NCI-H187 (cell line): ENCODE results near the gene RFX3.

ENCODE experiments used
- DNase-seq, 2 experiments: peaks; one replicate each; lab custom pipeline; 2025; lab: John Stamatoyannopoulos, UW

The RFX3 gene

GRCh38 chr9:3513265-3513818 is 12.5 kb downstream of the RFX3 start:
- DNase-seq: no peak

GRCh38 chr9:3511551-3511950 is 14.2 kb downstream of the RFX3 start:
- no peak for DNase-seq

- no peak for DNase-seq
Observed at GRCh38 chr9:3510796-3511195, 15.0 kb downstream of the RFX3 start.

GRCh38 chr9:3509926-3510325 is 15.9 kb downstream of the RFX3 start:
- DNase-seq: no peak

GRCh38 chr9:3508521-3509291 is 17.1 kb downstream of the RFX3 start:
- peak; percentile 7 to 29 for DNase-seq

GRCh38 chr9:3508078-3508431 is 17.7 kb downstream of the RFX3 start:
- no peak for DNase-seq

- no peak for DNase-seq
Observed at GRCh38 chr9:3507395-3508077, 18.3 kb downstream of the RFX3 start.

GRCh38 chr9:3506164-3506563 is 19.6 kb downstream of the RFX3 start:
- no peak for DNase-seq

GRCh38 chr9:3502560-3503398 is 23.0 kb downstream of the RFX3 start:
- no peak for DNase-seq

GRCh38 chr9:3500044-3500443 is 25.8 kb downstream of the RFX3 start:
- DNase-seq: no peak

GRCh38 chr9:3498691-3499090 is 27.1 kb downstream of the RFX3 start:
- no peak for DNase-seq

- DNase-seq: no peak
Observed at GRCh38 chr9:3497857-3498256, 27.9 kb downstream of the RFX3 start.

GRCh38 chr9:3497401-3497800 is 28.4 kb downstream of the RFX3 start:
- no peak for DNase-seq

- DNase-seq: no peak
Observed at GRCh38 chr9:3495855-3496254, 29.9 kb downstream of the RFX3 start.

GRCh38 chr9:3492214-3492613 is 33.6 kb downstream of the RFX3 start:
- DNase-seq: no peak

GRCh38 chr9:3491450-3491849 is 34.4 kb downstream of the RFX3 start:
- no peak for DNase-seq

- no peak for DNase-seq
Observed at GRCh38 chr9:3490957-3491356, 34.8 kb downstream of the RFX3 start.

GRCh38 chr9:3482578-3482977 is 43.2 kb downstream of the RFX3 start:
- no peak for DNase-seq

- no peak for DNase-seq
Observed at GRCh38 chr9:3480353-3480655, 45.5 kb downstream of the RFX3 start.

- DNase-seq: no peak
Observed at GRCh38 chr9:3479514-3480352, 46.1 kb downstream of the RFX3 start.

- DNase-seq: no peak
Observed at GRCh38 chr9:3478549-3478953, 47.2 kb downstream of the RFX3 start.
